HepG2 (cell line): ENCODE measurements around the gene NPW. TPM values are rescaled to one million over a fixed set of nuclear protein-coding genes. Genes with fewer than 3 reads are reported as not detected.

Source experiments
- ASH2L ChIP-seq: fragments of 300-600, 200-600 bp; sonication (generic); IDR thresholded peaks from 2 replicates; pipeline ENCODE4 v1.7.0; 2017; ENCODE audit warnings: low read depth, mild to moderate bottlenecking, moderate library complexity, mixed read lengths, low read length; ENCODE audit not compliant: insufficient read length
- DZIP1 ChIP-seq: sonication (generic); formaldehyde crosslinking; IDR thresholded peaks from 2 replicates; pipeline ENCODE4 v1.5.0; 2020; ENCODE audit warnings: mild to moderate bottlenecking, missing genetic modification reagents
- FUBP1 ChIP-seq: sonication (generic); formaldehyde crosslinking; IDR thresholded peaks from 2 replicates; pipeline ENCODE4 v1.5.1; 2020; ENCODE audit warnings: missing genetic modification reagents, mild to moderate bottlenecking, borderline replicate concordance
- HOMEZ ChIP-seq: IDR thresholded peaks from 2 replicates; pipeline ENCODE4 v1.6.1; 2016; ENCODE audit warnings: low read depth
- KDM4B ChIP-seq: sonication (generic); formaldehyde crosslinking; IDR thresholded peaks from 2 replicates; pipeline ENCODE4 v1.4.0; 2020; ENCODE audit warnings: missing genetic modification reagents
- MLX ChIP-seq: IDR thresholded peaks from 2 replicates; pipeline ENCODE4 v1.6.1; 2016
- MTA1 ChIP-seq: sonication (generic); formaldehyde crosslinking; IDR thresholded peaks from 2 replicates; pipeline ENCODE4 v1.4.0; 2020; ENCODE audit warnings: missing genetic modification reagents, mild to moderate bottlenecking, borderline replicate concordance
- PITX1 ChIP-seq: sonication (generic); formaldehyde crosslinking; IDR thresholded peaks from 2 replicates; pipeline ENCODE4 v1.5.1; 2020; ENCODE audit warnings: mild to moderate bottlenecking, missing genetic modification reagents
- RARA ChIP-seq: IDR thresholded peaks from 2 replicates; pipeline ENCODE4 v1.6.1; 2016; ENCODE audit warnings: missing genetic modification reagents, missing compliant biosample characterization
- U2AF1 ChIP-seq: fragments of 200-400 bp; formaldehyde crosslinking; optimal IDR thresholded peaks from 2 replicates; pipeline ENCODE3; 2017; ENCODE audit warnings: mild to moderate bottlenecking, low read depth, low read length
- ZFP1 ChIP-seq: IDR thresholded peaks from 2 replicates; pipeline ENCODE4 v1.6.1; 2016
- ZNF205 ChIP-seq: IDR thresholded peaks from 2 replicates; pipeline ENCODE4 v1.6.1; 2018; ENCODE audit warnings: missing biosample characterization, missing genetic modification reagents
- ZNF574 ChIP-seq: sonication (generic); formaldehyde crosslinking; IDR thresholded peaks from 2 replicates; pipeline ENCODE4 v1.4.0; 2020; ENCODE audit warnings: missing genetic modification reagents
- polyA plus RNA-seq, 8 experiments: library from polyadenylated mRNA; depleted of rRNA in 3 of 8; stranded (reverse) in 7 of 8; unstranded in 1 of 8; fragments of >200 nt; fragmentation: Illumina TruSeq in 4 of 8; extraction: Trizol in 4 of 8; gene quantifications; 2 replicates each; pipeline versions ENCODE4 v1.2.1 to v1.2.3, GENCODE V29; 2011 to 2016; ENCODE audit warnings: low read depth in 4 of 8, missing spikeins in 1 of 8, mixed read lengths in 1 of 8; ENCODE audit not compliant: insufficient read depth in 1 of 8
- total RNA-seq, 5 experiments: library from RNA; depleted of rRNA; stranded (reverse); fragments of >200 nt; fragmentation: Illumina TruSeq; extraction: Trizol; gene quantifications; 2 replicates each; pipeline ENCODE4 v1.2.3, GENCODE V29; 2016; ENCODE audit warnings: low read depth in 1 of 5

The NPW gene
- total and polyA plus RNA-seq, 2 of the 13 experiments (the other 11 are each of a cell fraction or from before 2014, with no cell fraction given) = 0.24 to 0.97 TPM

- TF ChIP-seq U2AF1 (peak; percentile 89), RARA (CRISPR knock-in tag) (peak; percentile 7; the same call in 1 of the 2 replicates), HOMEZ (CRISPR knock-in tag) (no peak), MLX (CRISPR knock-in tag) (peak; percentile 6; the same call in 1 of the 2 replicates), ZNF574 (peak; percentile 99), KDM4B (CRISPR knock-in tag) (peak; percentile 33; the same call in 1 of the 2 replicates), MTA1 (CRISPR knock-in tag) (peak; percentile 64; the same call in 1 of the 2 replicates), FUBP1 (CRISPR knock-in tag) (no peak), ASH2L (peak; percentile 49), DZIP1 (peak; percentile 30), PITX1 (CRISPR knock-in tag) (peak; percentile 11; the same call in 1 of the 2 replicates), ZFP1 (CRISPR knock-in tag) (no peak), ZNF205 (CRISPR knock-in tag) (peak; percentile 43; the same call in 1 of the 2 replicates)
Measured at GRCh38 chr16:2009791-2010510, 9.6 kb upstream of the NPW start, which contains the start of gene ZNF598 (continued).
